GM12878 (cell line): ENCODE data around the gene BBS10.

Source experiments
- CBFB ChIP-seq: IDR thresholded peaks from 2 replicates; pipeline ENCODE4 v1.6.1; 2016; ENCODE audit warnings: antibody characterized with exemption, low read depth
- CHD2 ChIP-seq: IDR thresholded peaks from 2 replicates; pipeline ENCODE4 v1.6.1; 2011; ENCODE audit warnings: low read depth, low read length, improper control_type of control experiment, borderline replicate concordance
- CTCF ChIP-seq, 3 experiments: IDR thresholded peaks in 2 of 3; conservative IDR thresholded peaks in 1 of 3; 2 replicates each; pipeline ENCODE4 v1.5.1; 2011; ENCODE audit warnings: low read depth in 3 of 3, low read length in 3 of 3, mild to moderate bottlenecking in 3 of 3, control low read depth in 2 of 3, moderate library complexity in 2 of 3, inconsistent platforms in 1 of 3, mixed read lengths in 1 of 3; ENCODE audit not compliant: control insufficient read depth in 2 of 3, insufficient read depth in 1 of 3; ENCODE audit errors: extremely low read depth in 1 of 3
- FOS ChIP-seq: IDR thresholded peaks from 3 replicates; pipeline ENCODE4 v1.6.1; 2011; ENCODE audit warnings: borderline replicate concordance; ENCODE audit not compliant: insufficient read length; ENCODE audit errors: extremely low read depth
- GABPA ChIP-seq: IDR thresholded peaks from 2 replicates; pipeline ENCODE4 v1.6.1; 2014; ENCODE audit warnings: antibody characterized with exemption, low read depth, mild to moderate bottlenecking, inconsistent platforms
- HDGF ChIP-seq: fragments of 450-650 bp; IDR thresholded peaks from 2 replicates; pipeline ENCODE4 v1.6.1; 2016; ENCODE audit warnings: antibody characterized with exemption
- JUND ChIP-seq: IDR thresholded peaks from 2 replicates; pipeline ENCODE4 v1.6.1; 2012; ENCODE audit warnings: low read depth, mild to moderate bottlenecking, low read length, improper control_type of control experiment, moderate library complexity
- MAX ChIP-seq: IDR thresholded peaks from 2 replicates; pipeline ENCODE4 v1.6.1; 2012; ENCODE audit warnings: low read depth, low read length, improper control_type of control experiment
- NRF1 ChIP-seq: conservative IDR thresholded peaks from 2 replicates; pipeline ENCODE4 v1.6.1; 2011; ENCODE audit warnings: mild to moderate bottlenecking, low read depth, low read length, improper control_type of control experiment
- POLR2AphosphoS5 ChIP-seq: IDR thresholded peaks from 2 replicates; pipeline ENCODE4 v1.6.1; 2011; ENCODE audit warnings: mild to moderate bottlenecking, low read length, inconsistent platforms
- REST ChIP-seq: IDR thresholded peaks from 2 replicates; pipeline ENCODE4 v1.6.1; 2012; ENCODE audit warnings: mild to moderate bottlenecking, low read depth, low read length
- SMAD1 ChIP-seq: fragments of 450-650 bp; IDR thresholded peaks from 2 replicates; pipeline ENCODE4 v1.6.1; 2018; ENCODE audit warnings: mild to moderate bottlenecking, low read depth; ENCODE audit not compliant: partially characterized antibody
- SREBF2 ChIP-seq: IDR thresholded peaks from 2 replicates; pipeline ENCODE4 v1.6.1; 2012; ENCODE audit warnings: mild to moderate bottlenecking, low read length
- ZSCAN29 ChIP-seq: fragments of 450-650 bp; IDR thresholded peaks from 2 replicates; pipeline ENCODE4 v1.6.1; 2017; ENCODE audit warnings: mild to moderate bottlenecking, moderate library complexity

- TF ChIP-seq CBFB (no peak), CHD2 (no peak), HDGF (no peak), SMAD1 (no peak), REST (no peak), JUND (no peak), ZSCAN29 (no peak), GABPA (no peak), MAX (no peak), NRF1 (no peak), FOS (no peak), CTCF (IDR thresholded peaks at IDR 0.05 in 2 of 3, conservative IDR thresholded peaks at IDR 0.05 in 1 of 3; ENCODE audit: control insufficient read depth in 2 of 3, extremely low read depth in 1 of 3, insufficient read depth in 1 of 3, low read depth in 3 of 3, low read length in 3 of 3) (no peak), SREBF2 (no peak), POLR2AphosphoS5 (no peak)
Observed at GRCh38 chr12:76375470-76375869, 27.3 kb upstream of the BBS10 start.
